ENCODE measurements around the gene FOXD4L1.
A peak's percentile ranks its signal among the peaks of the same experiment; 100 is the strongest.
"Not testable (repeated sequence)": the region's sequence is repeated elsewhere in the genome, so short reads cannot be mapped to it uniquely, and the experiment has no call there.

Gene FOXD4L1

GRCh38 chr2:113498365-113498764, at the start of gene FOXD4L1:
TSS of gene FOXD4L1 (plus strand) at chr2:113498665. CDS start at chr2:113499257, 592 bp downstream.
- DNase-seq (ENCODE audit: low read depth); H3K4me3 ChIP-seq (replicated peaks; ENCODE audit: low read depth, low read length): not testable (repeated sequence)

GRCh38 chr2:113465770-113466169, 32.7 kb upstream of the FOXD4L1 start:
- H3K4me3 ChIP-seq (replicated peaks; ENCODE audit: low read depth, low read length); DNase-seq (ENCODE audit: low read depth): not testable (repeated sequence)

- not testable (repeated sequence) for DNase-seq (ENCODE audit: low read depth); H3K4me3 ChIP-seq (replicated peaks; ENCODE audit: low read depth, low read length)
Observed at GRCh38 chr2:113476688-113477368, 21.6 kb upstream of the FOXD4L1 start.

- DNase-seq (ENCODE audit: low read depth); H3K4me3 ChIP-seq (replicated peaks; ENCODE audit: low read depth, low read length): not testable (repeated sequence)
Observed at GRCh38 chr2:113496527-113496926, 1.9 kb upstream of the FOXD4L1 start.

GRCh38 chr2:113499019-113499885, 787 bp downstream of the FOXD4L1 start:
- DNase-seq (ENCODE audit: low read depth); H3K4me3 ChIP-seq (replicated peaks; ENCODE audit: low read depth, low read length): not testable (repeated sequence)

- DNase-seq (ENCODE audit: low read depth); H3K4me3 ChIP-seq (replicated peaks; ENCODE audit: low read depth, low read length): not testable (repeated sequence)
Observed at GRCh38 chr2:113499886-113500722, 1.6 kb downstream of the FOXD4L1 start.

- DNase-seq (ENCODE audit: low read depth); H3K4me3 ChIP-seq (replicated peaks; ENCODE audit: low read depth, low read length): not testable (repeated sequence)
Observed at GRCh38 chr2:113500723-113501038, 2.2 kb downstream of the FOXD4L1 start.

GRCh38 chr2:113502216-113503093, 4.0 kb downstream of the FOXD4L1 start:
- not testable (repeated sequence) for H3K4me3 ChIP-seq (replicated peaks; ENCODE audit: low read depth, low read length); DNase-seq (ENCODE audit: low read depth)

- peak overlapping the region; percentile 7 for H3K4me3 ChIP-seq (replicated peaks; ENCODE audit: low read depth, low read length)
- not testable (repeated sequence) for DNase-seq (ENCODE audit: low read depth)
Observed at GRCh38 chr2:113503094-113504042, 4.9 kb downstream of the FOXD4L1 start.

GRCh38 chr2:113504081-113504480, 5.6 kb downstream of the FOXD4L1 start:
- not testable (repeated sequence) for DNase-seq (ENCODE audit: low read depth); H3K4me3 ChIP-seq (replicated peaks; ENCODE audit: low read depth, low read length)

- DNase-seq (ENCODE audit: low read depth); H3K4me3 ChIP-seq (replicated peaks; ENCODE audit: low read depth, low read length): not testable (repeated sequence)
Observed at GRCh38 chr2:113507394-113508140, 9.1 kb downstream of the FOXD4L1 start.

- DNase-seq (ENCODE audit: low read depth); H3K4me3 ChIP-seq (replicated peaks; ENCODE audit: low read depth, low read length): not testable (repeated sequence)
Observed at GRCh38 chr2:113508187-113508586, 9.7 kb downstream of the FOXD4L1 start.

GRCh38 chr2:113510913-113511312, 12.4 kb downstream of the FOXD4L1 start:
- DNase-seq (ENCODE audit: low read depth); H3K4me3 ChIP-seq (replicated peaks; ENCODE audit: low read depth, low read length): not testable (repeated sequence)

- DNase-seq (ENCODE audit: low read depth); H3K4me3 ChIP-seq (replicated peaks; ENCODE audit: low read depth, low read length): not testable (repeated sequence)
Observed at GRCh38 chr2:113511859-113512258, 13.4 kb downstream of the FOXD4L1 start.

GRCh38 chr2:113515457-113515856, 17.0 kb downstream of the FOXD4L1 start:
- H3K4me3 ChIP-seq (replicated peaks; ENCODE audit: low read depth, low read length); DNase-seq (ENCODE audit: low read depth): not testable (repeated sequence)

GRCh38 chr2:113515995-113516394, 17.5 kb downstream of the FOXD4L1 start:
- not testable (repeated sequence) for H3K4me3 ChIP-seq (replicated peaks; ENCODE audit: low read depth, low read length); DNase-seq (ENCODE audit: low read depth)
